ENCODE results near the gene KCNT2.

Gene KCNT2

DNA sequence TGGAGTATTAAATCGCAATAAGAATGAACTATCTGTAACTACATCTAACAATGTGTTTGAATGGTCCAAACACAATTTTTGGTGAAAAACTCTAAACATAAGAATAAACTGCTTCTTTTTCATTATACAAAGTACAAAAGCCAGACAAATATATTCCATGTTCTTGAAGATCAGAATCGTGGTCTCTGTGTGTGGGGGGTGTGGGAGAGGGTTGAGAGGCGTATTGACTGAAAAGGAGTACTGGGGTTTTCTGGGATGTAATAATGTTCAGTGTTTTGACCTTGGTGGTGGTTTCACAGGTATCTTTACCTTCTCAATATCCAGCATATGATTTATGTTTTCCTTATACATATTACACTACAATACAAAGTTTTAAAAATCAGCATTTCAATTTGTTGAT lies 42.8 kb upstream of the KCNT2 start:
- TF ChIP-seq CEBPB (IDR thresholded peaks at IDR 0.05) (no peak), RAD21 (IDR thresholded peaks at IDR 0.05; ENCODE audit: low read depth) (no peak), EGR1 (IDR thresholded peaks at IDR 0.05) (no peak), EP300 (IDR thresholded peaks at IDR 0.05; ENCODE audit: borderline replicate concordance) (no peak), FOXM1 (IDR thresholded peaks at IDR 0.05; ENCODE audit: borderline replicate concordance, low read depth) (no peak), YY1 (IDR thresholded peaks at IDR 0.05; ENCODE audit: low read depth) (no peak), ZBTB7A (IDR thresholded peaks at IDR 0.05; ENCODE audit: low read depth) (no peak), TCF12 (IDR thresholded peaks at IDR 0.05; ENCODE audit: low read depth) (no peak), CREB1 (IDR thresholded peaks at IDR 0.05; ENCODE audit: low read depth) (no peak), NFIC (IDR thresholded peaks at IDR 0.05) (no peak), TAF1 (IDR thresholded peaks at IDR 0.05; ENCODE audit: low read depth) (no peak), TEAD4 (IDR thresholded peaks at IDR 0.05) (no peak)
- TF ChIP-seq, protein P1, sequence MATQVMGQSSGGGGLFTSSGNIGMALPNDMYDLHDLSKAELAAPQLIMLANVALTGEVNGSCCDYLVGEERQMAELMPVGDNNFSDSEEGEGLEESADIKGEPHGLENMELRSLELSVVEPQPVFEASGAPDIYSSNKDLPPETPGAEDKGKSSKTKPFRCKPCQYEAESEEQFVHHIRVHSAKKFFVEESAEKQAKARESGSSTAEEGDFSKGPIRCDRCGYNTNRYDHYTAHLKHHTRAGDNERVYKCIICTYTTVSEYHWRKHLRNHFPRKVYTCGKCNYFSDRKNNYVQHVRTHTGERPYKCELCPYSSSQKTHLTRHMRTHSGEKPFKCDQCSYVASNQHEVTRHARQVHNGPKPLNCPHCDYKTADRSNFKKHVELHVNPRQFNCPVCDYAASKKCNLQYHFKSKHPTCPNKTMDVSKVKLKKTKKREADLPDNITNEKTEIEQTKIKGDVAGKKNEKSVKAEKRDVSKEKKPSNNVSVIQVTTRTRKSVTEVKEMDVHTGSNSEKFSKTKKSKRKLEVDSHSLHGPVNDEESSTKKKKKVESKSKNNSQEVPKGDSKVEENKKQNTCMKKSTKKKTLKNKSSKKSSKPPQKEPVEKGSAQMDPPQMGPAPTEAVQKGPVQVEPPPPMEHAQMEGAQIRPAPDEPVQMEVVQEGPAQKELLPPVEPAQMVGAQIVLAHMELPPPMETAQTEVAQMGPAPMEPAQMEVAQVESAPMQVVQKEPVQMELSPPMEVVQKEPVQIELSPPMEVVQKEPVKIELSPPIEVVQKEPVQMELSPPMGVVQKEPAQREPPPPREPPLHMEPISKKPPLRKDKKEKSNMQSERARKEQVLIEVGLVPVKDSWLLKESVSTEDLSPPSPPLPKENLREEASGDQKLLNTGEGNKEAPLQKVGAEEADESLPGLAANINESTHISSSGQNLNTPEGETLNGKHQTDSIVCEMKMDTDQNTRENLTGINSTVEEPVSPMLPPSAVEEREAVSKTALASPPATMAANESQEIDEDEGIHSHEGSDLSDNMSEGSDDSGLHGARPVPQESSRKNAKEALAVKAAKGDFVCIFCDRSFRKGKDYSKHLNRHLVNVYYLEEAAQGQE (IDR thresholded peaks at IDR 0.05; ENCODE audit: low read depth) = no peak
- TF ChIP-seq, protein P2, sequence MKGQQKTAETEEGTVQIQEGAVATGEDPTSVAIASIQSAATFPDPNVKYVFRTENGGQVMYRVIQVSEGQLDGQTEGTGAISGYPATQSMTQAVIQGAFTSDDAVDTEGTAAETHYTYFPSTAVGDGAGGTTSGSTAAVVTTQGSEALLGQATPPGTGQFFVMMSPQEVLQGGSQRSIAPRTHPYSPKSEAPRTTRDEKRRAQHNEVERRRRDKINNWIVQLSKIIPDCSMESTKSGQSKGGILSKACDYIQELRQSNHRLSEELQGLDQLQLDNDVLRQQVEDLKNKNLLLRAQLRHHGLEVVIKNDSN (IDR thresholded peaks at IDR 0.05) = no peak
- TF ChIP-seq, protein P3, sequence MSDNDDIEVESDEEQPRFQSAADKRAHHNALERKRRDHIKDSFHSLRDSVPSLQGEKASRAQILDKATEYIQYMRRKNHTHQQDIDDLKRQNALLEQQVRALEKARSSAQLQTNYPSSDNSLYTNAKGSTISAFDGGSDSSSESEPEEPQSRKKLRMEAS (IDR thresholded peaks at IDR 0.05) = no peak

DNA sequence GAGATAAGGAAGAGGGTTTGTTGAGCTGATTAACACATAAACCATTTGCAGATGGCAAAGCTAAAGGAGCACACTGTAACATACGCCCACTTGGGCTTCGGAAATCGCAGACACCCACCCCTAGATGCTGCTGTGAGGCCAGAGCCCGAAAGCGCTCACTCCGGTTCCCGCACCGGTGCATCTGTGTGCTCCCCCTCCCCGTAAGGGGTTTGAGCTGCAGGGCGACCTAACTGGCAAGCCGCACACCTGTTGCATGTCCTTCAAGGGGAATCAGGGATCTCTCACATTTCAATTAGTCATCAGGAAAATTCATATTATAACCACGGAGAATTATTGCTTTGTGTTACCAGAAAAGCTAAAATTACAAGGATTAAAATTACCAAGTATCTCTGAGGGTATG lies 42.2 kb upstream of the KCNT2 start:
- TF ChIP-seq CREB1 (IDR thresholded peaks at IDR 0.05; ENCODE audit: low read depth) = no peak
- TF ChIP-seq, protein P2 (IDR thresholded peaks at IDR 0.05) = no peak
- no peak for TF ChIP-seq NFIC (IDR thresholded peaks at IDR 0.05)
- TF ChIP-seq RAD21 (IDR thresholded peaks at IDR 0.05; ENCODE audit: low read depth) = no peak
- TF ChIP-seq YY1 (IDR thresholded peaks at IDR 0.05; ENCODE audit: low read depth) = no peak
- no peak for TF ChIP-seq TAF1 (IDR thresholded peaks at IDR 0.05; ENCODE audit: low read depth)
- TF ChIP-seq EP300 (IDR thresholded peaks at IDR 0.05; ENCODE audit: borderline replicate concordance) = no peak
- TF ChIP-seq, protein P1 (IDR thresholded peaks at IDR 0.05; ENCODE audit: low read depth) = no peak
- no peak for TF ChIP-seq TEAD4 (IDR thresholded peaks at IDR 0.05)
- TF ChIP-seq CEBPB (IDR thresholded peaks at IDR 0.05) = no peak
- no peak for TF ChIP-seq TCF12 (IDR thresholded peaks at IDR 0.05; ENCODE audit: low read depth)

DNA sequence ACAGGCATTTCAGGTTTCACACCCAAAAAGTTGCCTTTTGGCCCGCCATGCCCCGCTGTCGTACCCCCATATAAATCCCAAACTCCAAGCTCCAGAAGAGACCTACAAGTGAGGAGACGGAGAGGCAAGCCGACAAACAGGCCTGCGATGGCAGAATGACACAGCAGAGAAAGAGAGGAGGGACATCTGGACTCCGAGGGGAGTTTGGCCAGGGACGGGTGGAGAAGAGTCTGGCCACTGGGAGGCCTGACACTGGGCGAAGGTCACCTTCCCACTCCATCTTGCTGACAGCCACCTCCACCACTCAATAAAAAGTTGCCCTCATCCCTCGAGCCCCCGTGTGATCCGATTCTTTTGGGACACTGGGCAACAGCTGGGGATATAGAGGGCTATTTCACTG lies 41.8 kb upstream of the KCNT2 start:
- TF ChIP-seq, protein P1 (IDR thresholded peaks at IDR 0.05; ENCODE audit: low read depth) = no peak
- TF ChIP-seq ZBTB7A (IDR thresholded peaks at IDR 0.05; ENCODE audit: low read depth) (no peak), CEBPB (IDR thresholded peaks at IDR 0.05) (no peak), TAF1 (IDR thresholded peaks at IDR 0.05; ENCODE audit: low read depth) (no peak), YY1 (IDR thresholded peaks at IDR 0.05; ENCODE audit: low read depth) (no peak), EP300 (IDR thresholded peaks at IDR 0.05; ENCODE audit: borderline replicate concordance) (no peak), TEAD4 (IDR thresholded peaks at IDR 0.05) (no peak), RAD21 (IDR thresholded peaks at IDR 0.05; ENCODE audit: low read depth) (no peak), CREB1 (IDR thresholded peaks at IDR 0.05; ENCODE audit: low read depth) (no peak), FOXM1 (IDR thresholded peaks at IDR 0.05; ENCODE audit: borderline replicate concordance, low read depth) (no peak)
- TF ChIP-seq, protein P2 (IDR thresholded peaks at IDR 0.05) = no peak
- TF ChIP-seq, protein P3 (IDR thresholded peaks at IDR 0.05) = no peak

DNA sequence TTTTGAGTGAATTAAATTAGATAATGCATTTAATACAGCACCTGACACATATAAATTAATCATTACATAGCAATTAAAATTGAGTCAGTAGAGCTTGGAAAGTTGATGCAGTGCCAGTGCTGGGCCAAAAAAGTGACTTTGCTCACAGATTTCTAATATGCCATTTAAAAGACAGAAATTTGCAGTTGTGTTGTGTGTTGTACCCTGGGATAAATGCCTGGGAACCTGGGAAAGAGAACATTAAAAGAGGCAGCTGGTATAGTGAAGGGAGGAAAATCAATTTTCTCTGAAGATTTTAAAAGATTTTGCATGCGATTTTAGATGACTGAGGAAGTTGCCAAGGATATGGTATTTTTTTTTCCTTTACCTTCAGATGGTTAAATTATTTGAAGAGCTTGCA lies 32.7 kb upstream of the KCNT2 start:
- TF ChIP-seq, protein P2 (IDR thresholded peaks at IDR 0.05) = no peak
- TF ChIP-seq NFIC (IDR thresholded peaks at IDR 0.05) (no peak), TAF1 (IDR thresholded peaks at IDR 0.05; ENCODE audit: low read depth) (no peak), YY1 (IDR thresholded peaks at IDR 0.05; ENCODE audit: low read depth) (no peak)
